OCI-LY7 (cell line): ENCODE measurements around the gene GRID1. TPM values are rescaled to one million over a fixed set of nuclear protein-coding genes. Genes with fewer than 3 reads are reported as not detected.

Experiments
- BruUV-seq: library from RNA; stranded (reverse); fragments of 400-500 nt; replicated peaks from 2 replicates; lab custom pipeline; 2021; lab: Mats Ljungman, UMichigan
- CTCF ChIA-PET: fragments of 300-600 bp; sonication (Branson Sonifier 250); formaldehyde crosslinking; loops from one replicate; lab custom pipeline; 2022; ENCODE audit warnings: antibody characterized with exemption; ENCODE audit not compliant: unreplicated experiment; lab: Charles Lee
- POLR2A ChIA-PET: fragments of 300-600 bp; sonication (Branson Sonifier 250); formaldehyde crosslinking; loops from one replicate; lab custom pipeline; 2022; ENCODE audit warnings: antibody characterized with exemption; lab: Charles Lee
- DNase-seq: peaks from one replicate; pipeline ENCODE4 v3.0.0-alpha.2; 2015; ENCODE audit warnings: low spot score
- H2AFZ ChIP-seq: fragments of 200-600 bp; sonication (generic), shearing (Covaris generic); 2 replicates; pipeline ENCODE4 v1.6.1; 2014; ENCODE audit warnings: mild to moderate bottlenecking, antibody characterized with exemption, low read length, moderate library complexity
- H3K27ac ChIP-seq: fragments of 200-600 bp; sonication (generic); 2 replicates; pipeline ENCODE4 v1.5.1; 2014; ENCODE audit warnings: mixed run types, low read depth, mild to moderate bottlenecking, moderate library complexity, low read length, inconsistent platforms; ENCODE audit not compliant: poor library complexity, severe bottlenecking
- H3K36me3 ChIP-seq: fragments of 200-600 bp; sonication (generic); 2 replicates; pipeline ENCODE4 v1.6.1; 2014; ENCODE audit warnings: mild to moderate bottlenecking, antibody characterized with exemption, low read length, moderate library complexity, mixed read lengths; ENCODE audit not compliant: insufficient read depth
- H3K4me1 ChIP-seq: fragments of 200-600 bp; sonication (generic); 2 replicates; pipeline ENCODE4 v1.5.1; 2014; ENCODE audit warnings: mild to moderate bottlenecking, low read length; ENCODE audit not compliant: insufficient read depth, poor library complexity, severe bottlenecking
- H3K4me2 ChIP-seq: fragments of 200-600 bp; sonication (generic); 2 replicates; pipeline ENCODE4 v1.6.1; 2014; ENCODE audit warnings: mild to moderate bottlenecking, low read length
- H3K4me3 ChIP-seq: fragments of 200-600 bp; sonication (generic); 2 replicates; pipeline ENCODE4 v1.5.1; 2014; ENCODE audit warnings: mild to moderate bottlenecking, low read depth, low read length; ENCODE audit not compliant: poor library complexity, severe bottlenecking
- H3K79me2 ChIP-seq: fragments of 200-600 bp; sonication (generic); 2 replicates; pipeline ENCODE4 v1.6.1; 2016; ENCODE audit warnings: low read depth, mild to moderate bottlenecking, low read length, moderate library complexity, mixed read lengths; ENCODE audit not compliant: insufficient read depth
- H3K9me2 ChIP-seq: fragments of 200-600 bp; sonication (generic); 2 replicates; pipeline ENCODE4 v1.6.1; 2016; ENCODE audit warnings: mild to moderate bottlenecking, low read length, mixed read lengths; ENCODE audit not compliant: insufficient read depth
- H3K9me3 ChIP-seq: fragments of 200-600 bp; sonication (generic); 2 replicates; pipeline ENCODE4 v1.6.1; 2014; ENCODE audit warnings: mild to moderate bottlenecking, mixed run types, low read length, mixed read lengths
- H4K20me1 ChIP-seq: fragments of 200-600 bp; sonication (generic); 2 replicates; pipeline ENCODE4 v1.6.1; 2014; ENCODE audit warnings: mild to moderate bottlenecking, antibody characterized with exemption, low read length, moderate library complexity, mixed read lengths; ENCODE audit not compliant: insufficient read depth
- EZH2phosphoT487 ChIP-seq: fragments of 200-600 bp; sonication (generic); IDR thresholded peaks from 2 replicates; pipeline ENCODE4 v1.6.1; 2018; ENCODE audit warnings: low read depth, borderline replicate concordance, mild to moderate bottlenecking, mixed run types, antibody characterized with exemption, low read length, moderate library complexity, mixed read lengths
- intact Hi-C: fragments of 100-400 bp; cut with micrococcal nuclease; formaldehyde crosslinking; loops from one replicate; pipeline ENCODE4 v1.10.0; 2022; ENCODE audit not compliant: unreplicated experiment
- total RNA-seq, 2 experiments: library from RNA; depleted of rRNA in 1 of 2; stranded (reverse); fragments of >200 nt in 1 of 2; shearing (Covaris generic) in 1 of 2; gene quantifications; 2 replicates each; pipeline ENCODE4 v1.2.3, GENCODE V29; 2014 to 2022
- TF ChIP-seq, protein P1 (sequence below): fragments of 200-600 bp; sonication (generic); conservative IDR thresholded peaks from 2 replicates; pipeline ENCODE4 v1.5.1; 2014; ENCODE audit warnings: mild to moderate bottlenecking, antibody characterized with exemption, low read length, moderate library complexity, mixed read lengths

Gene GRID1
- total RNA-seq, 2 experiments from 2014 or later = 1.6 to 3.7 TPM

- no peaks in the 10 kb centered on the region for H3K9me3 ChIP-seq
- no TSS peak for BruUV-seq
- DNase-seq = no peak
- H3K79me2 ChIP-seq = no peaks in the 10 kb centered on the region
- ChIA-PET CTCF (no interaction called here), POLR2A (no interaction called here)
- no peaks in the 10 kb centered on the region for H3K9me2 ChIP-seq
- H3K4me2 ChIP-seq = no peak overlapping the region
- intact Hi-C loops = loop anchor here (10.0 kb wide), 1 partner anchor 585 kb away; no protein-coding TSS in a partner anchor
- H3K4me3 ChIP-seq = no peak overlapping the region
- H2AFZ ChIP-seq = no peak overlapping the region
- H3K4me1 ChIP-seq = no peaks in the 10 kb centered on the region
- no peak overlapping the region for H3K27ac ChIP-seq
- H3K36me3 ChIP-seq = no peaks in the 10 kb centered on the region
- no peaks in the 10 kb centered on the region for H4K20me1 ChIP-seq
- TF ChIP-seq EZH2phosphoT487 = no peak
- TF ChIP-seq, protein P1, sequence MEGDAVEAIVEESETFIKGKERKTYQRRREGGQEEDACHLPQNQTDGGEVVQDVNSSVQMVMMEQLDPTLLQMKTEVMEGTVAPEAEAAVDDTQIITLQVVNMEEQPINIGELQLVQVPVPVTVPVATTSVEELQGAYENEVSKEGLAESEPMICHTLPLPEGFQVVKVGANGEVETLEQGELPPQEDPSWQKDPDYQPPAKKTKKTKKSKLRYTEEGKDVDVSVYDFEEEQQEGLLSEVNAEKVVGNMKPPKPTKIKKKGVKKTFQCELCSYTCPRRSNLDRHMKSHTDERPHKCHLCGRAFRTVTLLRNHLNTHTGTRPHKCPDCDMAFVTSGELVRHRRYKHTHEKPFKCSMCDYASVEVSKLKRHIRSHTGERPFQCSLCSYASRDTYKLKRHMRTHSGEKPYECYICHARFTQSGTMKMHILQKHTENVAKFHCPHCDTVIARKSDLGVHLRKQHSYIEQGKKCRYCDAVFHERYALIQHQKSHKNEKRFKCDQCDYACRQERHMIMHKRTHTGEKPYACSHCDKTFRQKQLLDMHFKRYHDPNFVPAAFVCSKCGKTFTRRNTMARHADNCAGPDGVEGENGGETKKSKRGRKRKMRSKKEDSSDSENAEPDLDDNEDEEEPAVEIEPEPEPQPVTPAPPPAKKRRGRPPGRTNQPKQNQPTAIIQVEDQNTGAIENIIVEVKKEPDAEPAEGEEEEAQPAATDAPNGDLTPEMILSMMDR = no peak
These were observed 576.4 kb downstream of the GRID1 start for GRCh38 chr10:85789982-85790789.

DNA sequence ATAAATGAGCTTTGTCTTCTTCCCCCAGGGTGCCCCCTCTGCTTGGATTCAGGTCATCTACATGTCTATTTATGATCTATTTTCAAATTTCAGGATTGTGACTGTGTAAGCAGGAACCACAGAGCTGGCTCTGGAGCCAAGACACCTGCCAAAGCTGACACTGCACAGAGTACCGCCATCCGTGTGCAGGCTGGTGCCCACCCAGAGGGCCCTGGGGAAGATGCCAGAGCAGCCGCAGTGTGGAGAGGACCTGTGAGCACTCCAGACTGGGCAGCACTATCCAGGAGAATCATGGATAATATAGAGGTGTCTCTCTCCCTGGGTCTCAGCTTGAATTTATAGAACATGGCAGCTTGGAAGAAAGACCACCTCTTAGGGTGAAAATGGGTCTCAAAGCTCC, 577.5 kb downstream of the GRID1 start:
- Histone ChIP-seq H3K4me2 (no peak overlapping the region), H3K4me3 (no peak overlapping the region), H4K20me1 (no peaks in the 10 kb centered on the region), H3K9me2 (no peaks in the 10 kb centered on the region), H2AFZ (no peak overlapping the region), H3K36me3 (no peaks in the 10 kb centered on the region), H3K9me3 (no peaks in the 10 kb centered on the region), H3K79me2 (no peaks in the 10 kb centered on the region), H3K27ac (no peak overlapping the region), H3K4me1 (no peaks in the 10 kb centered on the region)
- intact Hi-C loops = loop anchor here (10.0 kb wide), 1 partner anchor 586 kb away; no protein-coding TSS in a partner anchor
- no peak for DNase-seq
- TF ChIP-seq, protein P1 = no peak
- TF ChIP-seq EZH2phosphoT487 = no peak
- ChIA-PET CTCF (no interaction called here), POLR2A (interaction anchor here (1.1 kb wide), 1 partner anchor 112 kb away, joined by 3 read pairs; no protein-coding TSS in a partner anchor)
- no TSS peak for BruUV-seq

DNA sequence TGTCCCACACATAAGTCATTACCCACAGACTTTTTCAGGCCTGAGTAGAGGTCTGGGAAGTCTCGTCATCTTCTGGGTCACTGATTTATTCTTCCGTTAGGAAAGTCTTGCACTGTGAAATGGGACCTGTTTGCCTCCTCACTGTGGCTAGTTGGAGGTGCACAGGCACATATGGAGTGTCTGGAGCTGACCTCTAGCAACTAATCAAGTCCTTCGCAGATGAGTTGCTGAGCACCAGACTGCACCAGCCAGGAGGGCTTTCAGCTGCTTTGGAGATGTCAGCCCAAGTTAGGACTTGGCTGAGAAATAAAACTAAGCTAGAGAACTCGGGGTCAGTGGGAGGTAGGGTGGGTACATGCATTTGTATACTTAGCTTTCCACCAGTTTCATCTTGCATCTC, 578.0 kb downstream of the GRID1 start:
- no peaks in the 10 kb centered on the region for H3K36me3 ChIP-seq
- H3K27ac ChIP-seq = no peak overlapping the region
- H3K9me3 ChIP-seq = no peaks in the 10 kb centered on the region
- H3K79me2 ChIP-seq = no peaks in the 10 kb centered on the region
- no TSS peak for BruUV-seq
- intact Hi-C loops = loop anchor here (10.0 kb wide), 1 partner anchor 586 kb away; no protein-coding TSS in a partner anchor
- H3K4me2 ChIP-seq = no peak overlapping the region
- ChIA-PET CTCF (no interaction called here), POLR2A (interaction anchor here (1.1 kb wide), 1 partner anchor 112 kb away, joined by 3 read pairs; no protein-coding TSS in a partner anchor)
- TF ChIP-seq, protein P1 = no peak
- TF ChIP-seq EZH2phosphoT487 = no peak
- H3K9me2 ChIP-seq = no peaks in the 10 kb centered on the region
- H2AFZ ChIP-seq = no peak overlapping the region
- H3K4me1 ChIP-seq = no peaks in the 10 kb centered on the region
- H3K4me3 ChIP-seq = no peak overlapping the region
- H4K20me1 ChIP-seq = no peaks in the 10 kb centered on the region
- DNase-seq = no peak
